Astrocyte of the cerebellum (primary cell): ENCODE results near the gene SYNE3.
A peak's percentile ranks its signal among the peaks of the same experiment; 100 is the strongest.

ENCODE experiments used
- DNase-seq: peaks from one replicate; pipeline ENCODE4 v3.0.0-alpha.2; 2011; ENCODE audit warnings: low read depth
- H3K4me3 ChIP-seq: 2 replicates; pipeline ENCODE4 v1.5.1; 2011; ENCODE audit warnings: mild to moderate bottlenecking, low read depth, low read length, moderate library complexity
- CTCF ChIP-seq: IDR thresholded peaks from 2 replicates; pipeline ENCODE4 v1.5.1; 2012; ENCODE audit warnings: low read length, low read depth, moderate library complexity, mild to moderate bottlenecking; ENCODE audit errors: missing control alignments
- in situ Hi-C: cut with HindIII; loops from 2 replicates; pipeline ENCODE4 v1.10.0; 2017; ENCODE audit warnings: low sequenced_read_pairs

SYNE3 gene

GRCh38 chr14:95520346-95520745 is 3.9 kb upstream of the SYNE3 start:
- in situ Hi-C loops = no loop called here
- DNase-seq = no peak
- no peak overlapping the region for H3K4me3 ChIP-seq
- TF ChIP-seq CTCF = no peak

GRCh38 chr14:95519699-95520098 is 3.2 kb upstream of the SYNE3 start:
- no peak for TF ChIP-seq CTCF
- DNase-seq = no peak
- in situ Hi-C loops = no loop called here
- H3K4me3 ChIP-seq = no peak overlapping the region

GRCh38 chr14:95518045-95518751 is 1.7 kb upstream of the SYNE3 start:
- no peak for DNase-seq
- H3K4me3 ChIP-seq = no peak overlapping the region
- in situ Hi-C loops = no loop called here
- no peak for TF ChIP-seq CTCF

GRCh38 chr14:95515596-95516552 is 576 bp downstream of the SYNE3 start:
- DNase-seq = no peak
- TF ChIP-seq CTCF = peak; percentile 34
- in situ Hi-C loops = no loop called here
- peak overlapping the region; percentile 54 for H3K4me3 ChIP-seq

GRCh38 chr14:95515080-95515489 is 1.4 kb downstream of the SYNE3 start:
- no peak for DNase-seq
- H3K4me3 ChIP-seq = peak overlapping the region; percentile 7

More at GRCh38 chr14:95515080-95515489, 1.4 kb downstream of the SYNE3 start:
- TF ChIP-seq CTCF = no peak
- in situ Hi-C loops = no loop called here
